Hematopoietic multipotent progenitor cell treated with erythropoietin and hydrocortisone succinate and interleukin-3 and kit ligand, for 4 days (in vitro differentiated cells): ENCODE results near the gene MTCH1.

Experiments
- DNase-seq: peaks from one replicate; pipeline ENCODE4 v3.0.0-alpha.2; 2015

MTCH1 gene, protein sequence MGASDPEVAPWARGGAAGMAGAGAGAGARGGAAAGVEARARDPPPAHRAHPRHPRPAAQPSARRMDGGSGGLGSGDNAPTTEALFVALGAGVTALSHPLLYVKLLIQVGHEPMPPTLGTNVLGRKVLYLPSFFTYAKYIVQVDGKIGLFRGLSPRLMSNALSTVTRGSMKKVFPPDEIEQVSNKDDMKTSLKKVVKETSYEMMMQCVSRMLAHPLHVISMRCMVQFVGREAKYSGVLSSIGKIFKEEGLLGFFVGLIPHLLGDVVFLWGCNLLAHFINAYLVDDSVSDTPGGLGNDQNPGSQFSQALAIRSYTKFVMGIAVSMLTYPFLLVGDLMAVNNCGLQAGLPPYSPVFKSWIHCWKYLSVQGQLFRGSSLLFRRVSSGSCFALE

DNA sequence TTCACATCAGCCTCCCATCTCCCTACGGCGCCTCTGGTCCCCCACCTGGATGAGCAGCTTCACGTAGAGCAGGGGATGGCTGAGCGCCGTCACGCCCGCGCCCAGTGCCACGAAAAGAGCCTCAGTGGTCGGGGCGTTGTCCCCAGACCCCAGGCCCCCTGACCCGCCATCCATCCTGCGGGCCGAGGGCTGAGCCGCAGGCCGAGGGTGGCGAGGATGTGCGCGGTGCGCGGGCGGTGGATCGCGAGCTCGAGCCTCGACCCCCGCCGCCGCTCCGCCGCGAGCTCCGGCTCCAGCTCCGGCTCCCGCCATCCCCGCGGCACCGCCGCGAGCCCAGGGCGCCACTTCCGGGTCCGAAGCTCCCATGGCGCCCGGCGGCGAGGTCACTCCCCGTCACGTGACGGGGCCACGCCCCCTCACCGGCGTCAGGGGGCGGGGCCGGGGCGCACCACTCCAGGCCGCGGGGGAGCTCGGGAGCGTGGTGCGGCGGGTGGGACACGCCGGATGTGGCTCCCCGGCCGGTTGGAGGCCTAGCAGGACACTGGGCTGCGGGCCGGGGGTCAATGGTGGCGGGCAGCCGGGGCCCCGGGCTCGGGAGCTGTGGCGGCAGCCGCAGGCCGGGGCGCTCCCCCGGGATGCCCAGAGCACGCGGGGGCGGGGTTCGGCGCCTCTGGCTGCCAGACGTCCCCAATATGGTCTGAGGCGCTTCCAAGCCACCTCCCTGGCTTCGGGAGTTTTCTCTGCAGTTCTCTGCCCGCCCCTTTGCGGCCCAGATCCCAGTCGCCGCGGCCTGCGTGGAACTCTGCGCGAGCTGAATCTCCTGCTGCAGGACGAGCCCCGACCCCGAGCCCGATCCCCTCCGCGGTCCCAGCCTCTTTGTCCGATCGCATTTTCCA lies at the start of gene MTCH1:
Gene MTCH1, minus strand, starts transcription at position 389 of the 896 bp plus-strand sequence. Its CDS starts 23 bp downstream, at position 366.
- peak; percentile 95 for DNase-seq

DNA sequence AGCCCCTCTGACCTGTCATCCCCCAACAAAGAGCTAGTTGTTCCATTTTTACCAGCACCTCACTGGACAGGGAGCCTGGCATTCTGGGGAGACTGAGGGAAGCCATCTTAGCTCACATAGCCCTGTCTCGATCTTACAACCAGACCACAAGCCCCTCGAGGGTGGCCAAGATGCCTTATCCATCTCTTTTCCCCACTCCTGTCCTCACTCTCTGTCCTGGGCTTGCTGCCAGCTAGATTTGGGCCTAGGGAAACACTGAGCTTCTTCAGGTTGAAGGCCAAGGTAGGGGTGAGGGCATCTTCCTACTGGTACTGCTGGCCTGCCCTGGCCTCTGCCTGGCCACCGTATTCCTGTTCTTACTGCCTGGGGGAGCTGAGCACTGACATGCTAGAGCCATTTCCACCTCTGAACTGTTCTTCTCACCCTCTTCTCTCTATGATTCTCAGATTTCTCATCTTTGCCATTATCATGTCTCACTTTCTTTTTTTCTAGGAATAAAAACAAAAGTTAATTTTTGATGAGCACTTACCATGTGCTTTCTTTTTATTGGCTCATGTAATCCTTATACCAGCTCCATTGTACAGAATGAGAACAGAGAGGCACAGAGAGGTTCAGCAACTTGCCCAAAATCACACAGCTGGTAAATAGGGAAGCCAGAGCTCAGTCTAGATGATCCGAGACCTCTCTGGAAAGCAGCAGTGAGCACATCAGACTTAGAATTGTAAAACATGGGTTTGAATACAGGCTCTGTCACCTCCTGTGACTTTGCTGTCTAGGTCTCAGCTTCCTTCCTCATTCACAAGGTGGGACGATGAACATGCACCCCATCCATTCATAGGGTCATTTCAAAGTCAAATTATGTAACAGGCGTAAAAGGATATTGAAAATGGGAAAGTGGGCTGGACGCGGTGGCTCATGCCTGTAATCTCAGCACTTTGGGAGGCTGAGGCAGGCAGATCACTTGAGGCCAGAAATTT lies 48.1 kb upstream of the MTCH1 start:
- DNase-seq, result no peak

DNA sequence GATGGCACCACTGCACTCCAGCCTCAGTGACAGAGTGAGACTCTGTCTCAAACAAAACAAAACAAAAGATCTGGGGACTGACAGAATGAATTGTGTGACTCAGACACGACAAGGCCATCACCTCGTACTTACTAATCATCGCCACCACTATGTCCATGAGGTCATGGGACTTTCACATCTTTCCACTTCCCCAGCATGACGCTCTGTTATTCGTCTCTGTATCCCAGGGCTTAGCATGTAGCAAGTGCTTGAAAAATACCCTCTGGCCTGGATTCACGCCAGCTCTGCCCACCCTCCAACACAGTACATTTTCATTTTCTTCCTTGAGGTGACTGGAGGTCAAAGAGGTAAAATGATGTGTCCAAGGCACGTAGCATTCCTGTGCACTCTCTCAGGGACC lies 47.3 kb upstream of the MTCH1 start:
- no peak for DNase-seq

DNA sequence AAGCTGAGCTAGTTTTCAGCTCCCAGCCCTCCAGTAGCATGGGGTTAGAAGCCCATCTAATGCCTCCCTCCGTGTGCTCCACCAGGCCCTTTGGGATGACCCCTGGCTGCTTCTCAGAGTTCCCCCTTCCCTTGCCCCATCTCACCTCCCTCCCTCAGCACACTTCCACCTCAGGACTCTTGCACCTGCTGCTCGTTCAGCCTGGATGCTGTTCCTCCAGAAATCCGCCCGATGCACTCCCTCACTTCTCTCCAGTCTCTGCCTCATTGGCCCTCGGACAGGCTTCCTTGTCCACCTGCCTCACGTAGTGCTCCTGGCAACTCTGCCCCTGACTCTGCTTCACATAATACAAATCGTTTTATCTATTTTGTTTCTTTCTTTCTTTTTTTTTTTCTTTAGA lies 46.2 kb upstream of the MTCH1 start:
- no peak for DNase-seq

DNA sequence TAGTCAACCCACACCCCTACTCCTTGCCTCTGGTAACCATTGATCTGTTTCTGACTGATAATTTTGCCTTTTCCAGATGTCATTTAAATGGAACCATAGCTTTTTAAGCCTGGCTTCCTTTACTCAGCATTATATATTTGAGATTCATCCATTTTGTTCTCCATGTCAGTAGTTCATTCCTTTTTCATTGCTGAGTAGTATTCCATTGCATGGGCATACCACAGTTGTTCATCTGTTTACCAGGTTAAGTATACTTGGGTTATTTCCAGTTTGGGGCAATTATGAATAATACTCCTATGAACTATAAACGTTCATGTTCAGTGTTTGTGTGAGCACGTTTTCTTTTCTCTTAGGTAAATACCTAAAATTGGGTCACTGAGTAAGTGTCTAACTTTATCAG lies 44.6 kb upstream of the MTCH1 start:
- no peak for DNase-seq

DNA sequence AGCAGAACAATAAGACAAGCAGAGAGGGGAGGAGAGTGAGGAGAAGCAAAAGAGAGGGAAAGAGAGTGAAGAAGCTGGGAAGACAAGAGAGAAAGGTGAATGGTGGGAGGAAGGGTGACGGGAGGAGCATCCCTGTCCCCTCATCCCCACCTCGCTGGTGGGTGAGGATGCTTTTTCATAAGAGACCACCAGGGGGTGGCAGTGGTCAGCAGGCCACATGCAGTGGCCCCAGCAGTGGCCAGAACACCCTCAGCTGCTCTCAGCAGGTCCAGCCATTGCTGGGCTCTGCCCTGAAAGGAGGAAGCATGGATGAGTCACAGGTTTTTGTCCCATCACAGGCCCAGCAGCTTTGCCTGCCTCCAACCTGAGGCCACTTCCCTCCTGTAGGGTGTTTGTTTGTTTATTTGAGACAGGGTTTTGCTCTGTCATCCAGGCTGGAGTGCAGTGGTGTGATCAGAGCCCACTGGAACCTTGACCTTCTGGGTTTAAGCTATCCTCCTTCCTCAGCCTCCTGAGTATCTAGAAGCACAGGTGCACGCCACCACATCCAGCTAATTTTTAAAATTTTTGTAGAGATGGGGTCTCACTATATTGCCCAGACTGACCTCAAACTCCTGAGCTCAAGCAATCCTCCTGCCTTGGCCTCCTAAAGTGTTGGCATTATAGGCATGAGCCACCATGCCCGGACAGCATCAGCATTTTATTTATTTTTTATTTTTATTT lies 43.4 kb upstream of the MTCH1 start:
- peak; percentile 92 for DNase-seq

DNA sequence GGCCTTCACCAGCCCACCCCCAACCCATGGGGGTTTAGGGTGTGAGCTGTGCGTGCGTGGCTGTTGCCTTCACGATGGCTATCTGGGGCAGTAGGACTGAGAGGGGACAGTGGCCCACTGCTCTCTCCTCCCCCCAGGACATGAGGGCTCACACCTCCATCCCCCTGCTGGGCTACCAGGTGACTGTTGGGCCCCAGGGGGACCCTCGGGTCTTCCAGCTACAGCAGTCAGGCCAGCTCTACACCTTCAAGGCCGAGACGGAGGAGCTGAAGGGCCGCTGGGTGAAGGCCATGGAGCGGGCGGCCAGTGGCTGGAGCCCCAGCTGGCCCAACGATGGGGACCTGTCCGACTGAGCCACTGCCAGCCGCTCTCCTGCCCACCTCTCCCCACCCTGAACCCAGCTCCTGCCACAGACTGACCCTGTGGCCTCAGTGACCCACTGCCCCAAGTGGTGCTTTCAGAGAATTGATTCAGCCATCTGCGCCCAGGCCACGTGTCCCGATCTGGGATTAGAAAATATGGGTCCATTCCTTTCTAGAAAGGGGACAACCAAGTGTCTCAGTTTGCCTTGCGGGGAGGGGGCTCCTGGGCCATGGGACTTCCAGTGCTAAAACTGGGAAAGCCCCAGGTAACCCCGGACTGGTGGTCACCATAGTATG lies 41.9 kb upstream of the MTCH1 start:
- DNase-seq, result no peak

DNA sequence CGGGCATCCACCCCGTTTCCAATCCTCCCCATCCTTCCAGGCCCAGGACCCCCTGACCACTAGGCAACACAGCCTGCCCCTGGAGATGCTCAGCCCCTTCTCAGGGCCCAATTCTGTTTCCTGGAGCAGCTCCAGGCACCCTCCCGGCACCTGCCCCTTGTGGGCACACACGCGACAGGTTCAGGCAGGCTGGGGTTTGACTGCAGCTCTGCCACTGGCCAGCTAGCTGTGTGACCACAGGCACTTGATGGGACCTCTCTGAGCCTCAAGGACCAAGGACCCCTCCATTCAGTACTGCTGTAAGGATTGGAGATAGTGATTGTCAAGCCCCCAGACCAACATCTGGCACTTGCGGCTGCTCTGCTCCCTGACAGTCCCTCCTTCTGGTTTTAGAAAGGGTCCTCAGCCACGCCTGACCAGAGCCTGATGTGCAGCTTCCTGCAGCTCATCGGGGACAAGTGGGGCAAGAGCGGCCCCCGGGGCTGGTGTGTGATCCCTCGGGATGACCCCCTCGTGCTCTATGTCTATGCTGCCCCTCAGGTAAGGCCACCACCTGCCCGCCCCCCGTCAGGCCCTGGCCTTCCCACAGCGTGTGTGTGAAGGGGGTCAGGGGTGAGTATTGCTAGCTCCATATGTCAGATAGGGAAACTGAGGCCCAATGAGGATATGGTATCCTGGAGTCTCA lies 41.2 kb upstream of the MTCH1 start:
- DNase-seq, result no peak

DNA sequence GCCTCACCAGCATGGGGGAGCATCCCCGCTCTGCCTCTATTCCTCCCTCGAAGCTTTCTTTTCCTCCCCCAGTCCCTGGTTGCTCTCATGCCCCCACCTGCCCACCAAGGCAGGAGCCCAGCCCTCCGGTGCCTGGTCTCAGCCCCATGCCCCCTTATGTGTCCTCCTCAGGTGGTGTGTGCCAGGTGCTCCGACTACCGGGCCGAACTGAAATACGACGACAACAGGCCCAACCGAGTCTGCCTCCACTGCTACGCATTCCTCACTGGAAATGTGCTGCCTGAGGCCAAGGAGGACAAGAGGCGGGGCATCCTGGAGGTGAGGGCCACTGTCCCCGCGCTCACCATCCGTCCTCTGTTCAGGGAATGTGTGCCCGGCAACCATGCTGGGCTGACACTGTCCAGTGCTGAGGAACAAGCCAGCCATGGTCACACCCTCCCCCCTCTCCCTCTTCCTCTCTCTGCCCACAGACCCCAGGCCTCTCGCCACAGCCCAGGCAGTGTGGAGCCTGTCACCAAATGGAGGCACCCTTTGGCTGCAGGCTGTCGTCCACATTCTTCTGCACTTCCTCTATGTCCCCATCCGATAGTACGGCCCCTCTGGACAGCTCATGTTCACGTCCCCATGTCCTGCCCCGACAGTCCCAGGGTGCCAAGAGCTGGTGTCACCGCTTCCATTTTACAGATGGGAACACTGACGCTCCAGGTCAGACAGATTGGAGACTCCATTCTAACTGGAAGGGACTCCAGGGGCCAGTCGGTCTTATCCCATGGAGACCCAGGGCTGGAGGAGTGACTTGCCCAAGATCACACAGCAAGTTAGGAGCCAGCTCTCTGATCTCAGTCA lies 39.8 kb upstream of the MTCH1 start:
- DNase-seq, result peak; percentile 53

DNA sequence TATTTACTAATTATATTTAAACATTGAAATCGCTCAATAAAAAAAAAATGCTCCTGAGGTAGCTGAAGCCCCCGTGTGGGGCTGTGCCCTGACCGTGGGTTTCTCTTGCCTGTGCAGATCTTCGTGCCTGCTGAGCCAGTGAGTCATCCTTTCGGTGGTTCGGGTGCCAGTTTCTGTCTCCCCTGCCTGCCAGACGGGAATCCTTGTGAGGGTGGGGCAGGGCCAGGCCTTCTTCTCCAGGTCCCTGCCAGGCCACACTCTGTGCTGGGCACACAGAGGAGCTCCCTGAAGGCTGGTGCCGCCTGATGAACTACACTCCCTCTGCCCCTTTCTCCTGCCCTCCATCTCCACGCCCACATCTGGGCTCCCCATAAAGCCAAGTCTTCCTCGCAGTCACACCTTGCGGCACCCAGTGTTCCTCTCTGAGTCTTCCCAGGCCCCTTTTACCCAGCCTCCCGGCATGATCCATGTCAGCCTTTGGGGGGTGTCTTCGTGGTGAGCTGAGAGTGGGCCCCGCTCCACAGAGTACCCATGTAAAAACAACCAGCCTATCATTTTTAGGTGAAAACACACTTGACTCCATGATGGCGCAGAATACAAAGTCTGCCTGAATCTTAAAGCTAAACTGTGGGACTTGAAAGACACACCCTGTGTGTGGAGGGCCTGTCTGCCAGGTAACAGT lies 38.8 kb upstream of the MTCH1 start:
- DNase-seq, result peak; percentile 65

DNA sequence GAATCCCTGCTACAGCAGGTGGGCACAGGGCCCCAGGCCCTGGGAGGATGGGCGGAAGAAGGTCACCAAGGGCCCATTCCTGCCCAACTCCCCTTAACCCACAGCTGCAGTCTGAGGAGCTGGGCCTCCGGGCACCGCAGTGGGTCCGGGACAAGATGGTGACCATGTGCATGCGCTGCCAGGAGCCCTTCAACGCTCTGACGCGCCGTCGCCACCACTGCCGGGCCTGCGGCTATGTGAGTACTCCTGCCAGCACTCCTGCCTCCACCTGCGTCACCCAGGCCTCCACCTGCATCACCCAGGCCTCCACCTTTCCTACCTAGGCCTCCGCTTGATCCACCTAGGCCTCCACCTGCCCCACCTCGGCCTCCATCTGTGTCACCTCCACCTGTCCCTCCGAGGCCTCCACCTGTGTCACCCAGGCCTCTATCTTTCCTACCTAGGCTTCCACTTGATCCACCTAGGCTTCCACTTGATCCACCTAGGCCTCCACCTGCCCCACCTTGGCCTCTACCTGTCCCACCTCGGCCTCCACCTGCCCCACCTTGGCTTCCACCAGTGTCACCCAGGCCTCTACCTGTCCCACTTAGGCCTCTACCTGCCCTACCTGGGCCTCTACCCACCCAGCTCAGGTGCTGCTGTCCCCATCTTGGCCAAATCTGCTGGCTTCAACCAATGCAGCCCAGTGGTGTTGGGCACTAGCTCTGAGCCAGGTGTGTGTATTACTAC lies 36.3 kb upstream of the MTCH1 start:
- DNase-seq, result no peak

DNA sequence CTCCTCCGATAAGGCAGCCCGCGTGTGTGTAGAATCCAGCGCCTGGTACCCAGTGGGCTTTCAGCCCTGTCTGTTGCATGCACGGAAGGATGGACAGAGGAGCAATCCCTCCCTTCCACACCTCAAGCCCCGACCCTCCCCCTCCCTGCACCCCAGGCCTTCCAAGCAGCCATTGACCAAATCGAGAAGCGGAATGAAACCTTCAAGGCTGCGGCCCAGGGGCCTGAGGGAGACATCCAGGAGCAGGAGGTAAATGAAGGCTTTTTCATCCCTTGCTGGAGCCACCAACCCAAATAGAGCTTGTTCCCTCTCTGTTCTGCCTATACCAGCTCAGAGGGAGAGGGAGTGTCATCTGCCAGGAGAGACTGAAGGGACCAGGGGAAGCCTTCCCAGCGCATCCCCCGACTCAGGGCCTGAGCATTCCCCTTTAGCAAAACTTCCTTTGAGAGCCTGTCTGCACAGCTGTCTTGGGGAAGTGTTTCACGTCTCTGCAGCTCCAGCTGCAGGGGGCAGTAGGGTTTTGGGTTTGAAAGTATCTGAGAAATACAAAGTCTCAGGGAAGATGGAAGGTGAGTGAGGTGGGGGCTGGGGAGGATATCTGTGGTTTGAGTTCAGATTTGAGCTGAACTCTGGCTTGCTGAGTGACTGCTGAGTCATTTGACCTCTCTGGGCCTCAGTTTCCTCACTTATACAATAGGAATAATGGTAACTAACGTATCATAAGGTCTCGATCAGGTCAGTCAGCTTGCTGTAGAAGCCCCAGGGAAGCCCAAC lies 35.5 kb upstream of the MTCH1 start:
- DNase-seq, result peak; percentile 88

DNA sequence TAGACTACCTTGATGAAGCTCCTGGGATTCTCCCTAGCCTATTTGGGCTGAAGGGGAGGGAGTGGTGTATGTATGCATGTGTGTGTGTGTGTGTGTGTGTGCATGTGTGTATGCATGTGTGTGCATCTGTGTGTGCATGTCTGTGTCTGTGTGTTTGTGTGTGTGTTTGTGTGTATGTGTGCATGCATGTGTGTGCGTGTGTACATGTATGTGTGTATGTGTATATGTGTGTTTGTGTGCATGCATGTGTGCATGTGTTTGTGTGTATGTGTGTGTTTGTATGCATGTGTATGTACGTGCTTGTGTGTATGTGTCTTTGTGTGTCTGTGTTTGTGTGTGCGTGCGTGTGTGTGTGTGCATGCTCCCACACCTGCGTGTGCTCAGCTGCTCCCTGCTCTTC lies 34.8 kb upstream of the MTCH1 start:
- DNase-seq, result no peak

DNA sequence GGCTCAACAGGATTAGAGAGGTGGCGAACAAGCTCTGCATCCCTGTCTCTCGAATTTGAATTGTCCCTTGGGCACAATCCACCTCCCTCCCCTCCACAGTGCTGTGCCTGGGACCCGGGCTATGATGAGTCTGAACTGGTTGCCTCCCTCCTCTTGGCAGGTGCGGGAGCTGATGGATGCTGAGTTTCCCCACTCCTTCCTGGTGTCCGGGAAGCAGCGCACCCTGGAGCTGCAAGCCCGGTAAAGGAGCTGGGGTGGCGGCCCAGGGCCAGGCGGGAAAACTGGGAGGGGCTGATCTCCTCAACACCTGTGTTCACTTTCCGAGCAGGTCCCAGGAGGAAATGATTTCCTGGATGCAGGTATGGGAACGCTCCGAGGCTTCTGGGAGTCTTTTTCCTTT lies 34.4 kb upstream of the MTCH1 start:
- DNase-seq, result no peak

DNA sequence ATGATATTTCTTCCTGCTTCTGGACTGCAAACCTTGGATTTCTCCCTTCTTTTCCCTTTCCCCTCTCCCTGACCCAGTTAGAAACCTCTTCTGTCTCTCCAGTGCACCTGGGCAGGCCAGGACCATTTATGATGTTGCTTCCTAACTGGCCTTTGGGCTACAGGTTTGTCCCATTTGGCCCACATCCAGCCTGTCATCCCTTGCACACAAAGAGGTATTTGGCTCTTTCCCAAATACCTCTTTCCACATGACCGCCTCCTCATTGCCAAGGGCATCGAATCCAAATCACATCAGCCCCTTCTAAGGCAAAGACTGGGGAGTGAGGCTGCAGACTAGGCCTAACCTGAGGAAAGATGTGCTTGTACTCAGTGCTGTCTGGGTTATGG lies 33.1 kb upstream of the MTCH1 start:
- no peak for DNase-seq

DNA sequence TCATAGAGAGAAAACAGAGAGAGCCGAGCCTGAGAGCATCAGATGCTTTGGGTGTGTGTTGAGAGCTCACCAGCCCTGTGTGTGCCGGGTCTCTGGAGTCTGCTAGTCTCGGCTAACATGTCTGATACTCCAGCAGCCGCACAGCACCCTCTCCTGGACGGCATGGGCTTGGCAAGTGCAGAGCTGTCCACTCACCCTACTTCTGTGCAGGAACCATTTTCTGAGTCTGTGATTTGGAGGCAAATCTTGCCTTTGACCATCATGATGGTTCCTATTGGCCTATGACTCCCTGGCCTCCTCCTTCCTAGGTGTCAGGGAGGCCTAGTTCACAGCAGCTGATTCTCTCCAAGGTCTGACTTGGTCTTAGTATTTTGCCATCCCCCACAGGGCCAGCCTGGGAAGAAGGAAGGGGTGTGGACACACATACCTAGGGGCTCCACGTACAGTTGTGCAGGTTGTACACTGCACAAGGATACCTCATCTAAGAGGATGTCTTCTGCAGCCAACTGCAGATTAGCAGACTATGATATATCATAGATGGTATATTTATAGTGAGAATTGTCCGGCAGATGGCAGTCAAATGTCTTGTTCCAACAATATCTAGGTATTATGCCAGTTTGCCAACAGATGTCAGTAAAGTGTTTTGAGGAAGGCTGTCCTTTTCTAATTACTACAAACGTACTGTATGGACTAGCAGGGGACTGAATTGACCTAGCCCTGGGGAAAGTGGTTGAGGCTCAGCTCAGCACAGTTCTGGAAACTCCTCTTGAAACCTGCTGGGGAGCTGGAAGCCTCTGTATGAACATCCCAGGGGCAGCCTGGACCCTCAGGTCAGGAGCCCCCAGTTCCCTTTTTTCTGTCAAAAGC lies 32.4 kb upstream of the MTCH1 start:
- peak; percentile 96 for DNase-seq
